GM23338 (cell line): ENCODE data around the gene SND1. TPM values are rescaled to one million over a fixed set of nuclear protein-coding genes. Genes with fewer than 3 reads are reported as not detected.

Experiments
- ATAC-seq: fragments of 200-7000 bp; cut with Tn5 transposase; 3 replicates; pipeline ENCODE4 v1.9.1; 2020
- DNase-seq: peaks from one replicate; pipeline ENCODE4 v3.0.0-alpha.2; 2015; ENCODE audit warnings: low spot score
- H2AFZ ChIP-seq: fragments of 200-600 bp; sonication (generic); 2 replicates; pipeline ENCODE4 v1.8.0; 2016; ENCODE audit warnings: antibody characterized with exemption, mild to moderate bottlenecking, moderate library complexity
- H3F3A ChIP-seq: fragments of 200-600 bp; sonication (generic); replicated peaks from 2 replicates; pipeline ENCODE4 v1.8.0; 2017; ENCODE audit warnings: antibody characterized with exemption, mixed run types, low read depth
- H3K27ac ChIP-seq: fragments of 200-600 bp; sonication (generic); 2 replicates; pipeline ENCODE4 v1.6.1; 2016; ENCODE audit warnings: low read depth
- H3K27me3 ChIP-seq: fragments of 200-600 bp; sonication (generic); 2 replicates; pipeline ENCODE4 v1.8.0; 2016; ENCODE audit warnings: mild to moderate bottlenecking, mixed run types, moderate library complexity; ENCODE audit not compliant: insufficient read depth
- H3K36me3 ChIP-seq: fragments of 200-600 bp; sonication (generic); 2 replicates; pipeline ENCODE4 v1.8.0; 2016; ENCODE audit warnings: mild to moderate bottlenecking; ENCODE audit not compliant: insufficient read depth
- H3K4me1 ChIP-seq: fragments of 200-600 bp; sonication (generic); 2 replicates; pipeline ENCODE4 v1.8.0; 2016; ENCODE audit warnings: mild to moderate bottlenecking, moderate library complexity; ENCODE audit not compliant: insufficient read depth
- H3K4me2 ChIP-seq: fragments of 200-600 bp; sonication (generic); 2 replicates; pipeline ENCODE4 v1.7.1; 2017; ENCODE audit warnings: mixed run types
- H3K4me3 ChIP-seq: fragments of 200-600 bp; sonication (generic); 2 replicates; pipeline ENCODE4 v1.6.1; 2016; ENCODE audit warnings: mixed run types
- H3K79me2 ChIP-seq: fragments of 200-600 bp; sonication (generic); replicated peaks from 2 replicates; pipeline ENCODE4 v1.8.0; 2017; ENCODE audit warnings: mild to moderate bottlenecking; ENCODE audit not compliant: insufficient read depth
- H3K9me2 ChIP-seq: fragments of 200-600 bp; sonication (generic); 2 replicates; pipeline ENCODE4 v1.8.0; 2017; ENCODE audit not compliant: insufficient read depth
- H4K20me1 ChIP-seq: fragments of 200-600 bp; sonication (generic); replicated peaks from 2 replicates; pipeline ENCODE4 v1.8.0; 2017; ENCODE audit warnings: mild to moderate bottlenecking; ENCODE audit not compliant: insufficient read depth
- H3K27ac Mint-ChIP-seq: 2 replicates; pipeline ENCODE4 v1.8.0; 2020; ENCODE audit warnings: inconsistent platforms, mild to moderate bottlenecking, moderate library complexity, mixed read lengths
- H3K27me3 Mint-ChIP-seq: 3 replicates; pipeline ENCODE4 v1.8.0; 2022; ENCODE audit warnings: low read depth, mild to moderate bottlenecking, moderate library complexity, mixed read lengths, inconsistent platforms; ENCODE audit not compliant: insufficient read depth, poor library complexity
- H3K36me3 Mint-ChIP-seq: 3 replicates; pipeline ENCODE4 v1.8.0; 2021; ENCODE audit warnings: low read depth, mild to moderate bottlenecking, inconsistent platforms, moderate library complexity, mixed read lengths
- H3K4me1 Mint-ChIP-seq: 3 replicates; pipeline ENCODE4 v1.8.0; 2020; ENCODE audit warnings: mild to moderate bottlenecking, inconsistent platforms, mixed read lengths
- H3K4me3 Mint-ChIP-seq: 3 replicates; pipeline ENCODE4 v1.8.0; 2021; ENCODE audit warnings: moderate library complexity, mild to moderate bottlenecking, inconsistent platforms, mixed read lengths
- H3K9me3 Mint-ChIP-seq: 3 replicates; pipeline ENCODE4 v1.8.0; 2020; ENCODE audit warnings: moderate library complexity, mild to moderate bottlenecking, inconsistent platforms, mixed read lengths
- CREB1 ChIP-seq: fragments of 250-450 bp; sonication (Bioruptor Pico); IDR thresholded peaks from 2 replicates; pipeline ENCODE4 v1.5.0; 2020; ENCODE audit warnings: low read depth, mild to moderate bottlenecking, moderate library complexity
- EZH2 ChIP-seq: fragments of 200-600 bp; sonication (generic); IDR thresholded peaks from one replicate; pipeline ENCODE4 v1.8.0; 2017; ENCODE audit warnings: antibody characterized with exemption, mild to moderate bottlenecking, low read depth; ENCODE audit not compliant: unreplicated experiment
- EZH2phosphoT487 ChIP-seq: fragments of 200-600 bp; sonication (generic); IDR thresholded peaks from one replicate; pipeline ENCODE4 v1.8.1; 2018; ENCODE audit warnings: antibody characterized with exemption; ENCODE audit not compliant: unreplicated experiment
- JUNB ChIP-seq: IDR thresholded peaks from one replicate; pipeline ENCODE4 v1.6.1; 2016; ENCODE audit warnings: antibody characterized with exemption; ENCODE audit not compliant: unreplicated experiment
- NANOG ChIP-seq: IDR thresholded peaks from 2 replicates; pipeline ENCODE4 v1.6.1; 2016; ENCODE audit warnings: antibody characterized with exemption, borderline replicate concordance
- ZNF114 ChIP-seq: fragments of 250-450 bp; sonication (Bioruptor Pico); IDR thresholded peaks from 2 replicates; pipeline ENCODE4 v1.5.0; 2020; ENCODE audit warnings: mild to moderate bottlenecking, moderate library complexity
- ZNF331 ChIP-seq: fragments of 250-450 bp; sonication (Bioruptor Pico); IDR thresholded peaks from 2 replicates; pipeline ENCODE4 v1.5.0; 2020; ENCODE audit warnings: low read depth, mild to moderate bottlenecking, moderate library complexity
- polyA plus RNA-seq: library from polyadenylated mRNA; unstranded; fragments of >200 nt; fragmentation: Nextera tagmentation; extraction: Ambion mirVana; gene quantifications from 2 replicates; pipeline ENCODE4 v1.2.1, GENCODE V29; 2016
- total RNA-seq: library from RNA; depleted of rRNA; stranded (reverse); fragments of >200 nt; shearing (Covaris generic); gene quantifications from 2 replicates; pipeline ENCODE4 v1.2.3, GENCODE V29; 2014
- TF ChIP-seq, protein P1 (sequence below): IDR thresholded peaks from one replicate; pipeline ENCODE4 v1.6.1; 2018; ENCODE audit warnings: antibody characterized with exemption; ENCODE audit not compliant: unreplicated experiment
- TF ChIP-seq, protein P2 (sequence below): IDR thresholded peaks from 2 replicates; pipeline ENCODE4 v1.6.1; 2016; ENCODE audit warnings: antibody characterized with exemption
- TF ChIP-seq, protein P3 (sequence below): fragments of 250-450 bp; sonication (Bioruptor Pico); IDR thresholded peaks from 2 replicates; pipeline ENCODE4 v1.5.0; 2020; ENCODE audit warnings: mild to moderate bottlenecking, moderate library complexity
- TF ChIP-seq, protein P4 (sequence below), 2 experiments: fragments of 200-600 bp in 1 of 2; sonication (generic) in 1 of 2; conservative IDR thresholded peaks; 2 replicates each; pipeline versions ENCODE4 v1.5.1 to v1.6.1; 2016 to 2017; ENCODE audit warnings: antibody characterized with exemption in 2 of 2, low read depth in 2 of 2, mild to moderate bottlenecking in 2 of 2, moderate library complexity in 1 of 2

The SND1 gene
- total and polyA plus RNA-seq, 2 experiments from 2014 or later: 107 to 254 TPM

DNA sequence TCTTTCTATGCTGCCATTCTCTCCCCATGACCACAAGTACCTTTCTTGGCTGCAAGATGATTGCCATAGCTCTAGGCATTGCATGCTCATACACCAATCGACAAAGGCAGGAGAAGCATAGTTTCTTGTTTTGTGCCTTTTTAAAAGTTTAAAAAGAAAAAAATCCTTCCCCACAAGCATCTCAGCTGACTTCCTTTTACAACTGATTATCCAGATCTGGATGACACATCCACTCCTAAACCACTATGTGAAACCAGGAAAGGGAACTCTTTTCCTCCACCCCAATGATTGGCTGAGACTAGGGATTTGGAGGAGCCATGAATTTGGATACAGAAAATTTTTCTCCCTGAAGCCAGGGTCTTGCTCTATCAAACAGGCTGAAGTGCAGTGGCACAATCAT is 393.8 kb downstream of the SND1 start:
- Histone ChIP-seq H3K4me3 (no peak overlapping the region), H3F3A (no peaks in the 10 kb centered on the region), H3K4me1 (no peaks in the 10 kb centered on the region), H3K27ac (no peak overlapping the region), H4K20me1 (peaks cover 14% of the 10 kb centered on the region), H3K9me2 (no peaks in the 10 kb centered on the region), H3K36me3 (no peaks in the 10 kb centered on the region), H3K4me2 (no peak overlapping the region), H3K27me3 (no peaks in the 10 kb centered on the region), H3K79me2 (no peaks in the 10 kb centered on the region), H2AFZ (no peak overlapping the region)
- Mint-ChIP-seq H3K27ac (no peak overlapping the region), H3K4me3 (no peak overlapping the region), H3K4me1 (peaks cover 6% of the 10 kb centered on the region), H3K27me3 (peaks cover 1% of the 10 kb centered on the region), H3K9me3 (no peaks in the 10 kb centered on the region), H3K36me3 (no peaks in the 10 kb centered on the region)
- DNase-seq (no peak), ATAC-seq (no peak)
- TF ChIP-seq ZNF114 (CRISPR knock-in tag): no peak
- TF ChIP-seq, protein P1, sequence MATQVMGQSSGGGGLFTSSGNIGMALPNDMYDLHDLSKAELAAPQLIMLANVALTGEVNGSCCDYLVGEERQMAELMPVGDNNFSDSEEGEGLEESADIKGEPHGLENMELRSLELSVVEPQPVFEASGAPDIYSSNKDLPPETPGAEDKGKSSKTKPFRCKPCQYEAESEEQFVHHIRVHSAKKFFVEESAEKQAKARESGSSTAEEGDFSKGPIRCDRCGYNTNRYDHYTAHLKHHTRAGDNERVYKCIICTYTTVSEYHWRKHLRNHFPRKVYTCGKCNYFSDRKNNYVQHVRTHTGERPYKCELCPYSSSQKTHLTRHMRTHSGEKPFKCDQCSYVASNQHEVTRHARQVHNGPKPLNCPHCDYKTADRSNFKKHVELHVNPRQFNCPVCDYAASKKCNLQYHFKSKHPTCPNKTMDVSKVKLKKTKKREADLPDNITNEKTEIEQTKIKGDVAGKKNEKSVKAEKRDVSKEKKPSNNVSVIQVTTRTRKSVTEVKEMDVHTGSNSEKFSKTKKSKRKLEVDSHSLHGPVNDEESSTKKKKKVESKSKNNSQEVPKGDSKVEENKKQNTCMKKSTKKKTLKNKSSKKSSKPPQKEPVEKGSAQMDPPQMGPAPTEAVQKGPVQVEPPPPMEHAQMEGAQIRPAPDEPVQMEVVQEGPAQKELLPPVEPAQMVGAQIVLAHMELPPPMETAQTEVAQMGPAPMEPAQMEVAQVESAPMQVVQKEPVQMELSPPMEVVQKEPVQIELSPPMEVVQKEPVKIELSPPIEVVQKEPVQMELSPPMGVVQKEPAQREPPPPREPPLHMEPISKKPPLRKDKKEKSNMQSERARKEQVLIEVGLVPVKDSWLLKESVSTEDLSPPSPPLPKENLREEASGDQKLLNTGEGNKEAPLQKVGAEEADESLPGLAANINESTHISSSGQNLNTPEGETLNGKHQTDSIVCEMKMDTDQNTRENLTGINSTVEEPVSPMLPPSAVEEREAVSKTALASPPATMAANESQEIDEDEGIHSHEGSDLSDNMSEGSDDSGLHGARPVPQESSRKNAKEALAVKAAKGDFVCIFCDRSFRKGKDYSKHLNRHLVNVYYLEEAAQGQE: no peak
- no peak for TF ChIP-seq ZNF331 (CRISPR knock-in tag)
- no peak for TF ChIP-seq JUNB
- no peak for TF ChIP-seq CREB1
- TF ChIP-seq, protein P2, sequence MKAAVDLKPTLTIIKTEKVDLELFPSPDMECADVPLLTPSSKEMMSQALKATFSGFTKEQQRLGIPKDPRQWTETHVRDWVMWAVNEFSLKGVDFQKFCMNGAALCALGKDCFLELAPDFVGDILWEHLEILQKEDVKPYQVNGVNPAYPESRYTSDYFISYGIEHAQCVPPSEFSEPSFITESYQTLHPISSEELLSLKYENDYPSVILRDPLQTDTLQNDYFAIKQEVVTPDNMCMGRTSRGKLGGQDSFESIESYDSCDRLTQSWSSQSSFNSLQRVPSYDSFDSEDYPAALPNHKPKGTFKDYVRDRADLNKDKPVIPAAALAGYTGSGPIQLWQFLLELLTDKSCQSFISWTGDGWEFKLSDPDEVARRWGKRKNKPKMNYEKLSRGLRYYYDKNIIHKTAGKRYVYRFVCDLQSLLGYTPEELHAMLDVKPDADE: no peak
- TF ChIP-seq, protein P3, sequence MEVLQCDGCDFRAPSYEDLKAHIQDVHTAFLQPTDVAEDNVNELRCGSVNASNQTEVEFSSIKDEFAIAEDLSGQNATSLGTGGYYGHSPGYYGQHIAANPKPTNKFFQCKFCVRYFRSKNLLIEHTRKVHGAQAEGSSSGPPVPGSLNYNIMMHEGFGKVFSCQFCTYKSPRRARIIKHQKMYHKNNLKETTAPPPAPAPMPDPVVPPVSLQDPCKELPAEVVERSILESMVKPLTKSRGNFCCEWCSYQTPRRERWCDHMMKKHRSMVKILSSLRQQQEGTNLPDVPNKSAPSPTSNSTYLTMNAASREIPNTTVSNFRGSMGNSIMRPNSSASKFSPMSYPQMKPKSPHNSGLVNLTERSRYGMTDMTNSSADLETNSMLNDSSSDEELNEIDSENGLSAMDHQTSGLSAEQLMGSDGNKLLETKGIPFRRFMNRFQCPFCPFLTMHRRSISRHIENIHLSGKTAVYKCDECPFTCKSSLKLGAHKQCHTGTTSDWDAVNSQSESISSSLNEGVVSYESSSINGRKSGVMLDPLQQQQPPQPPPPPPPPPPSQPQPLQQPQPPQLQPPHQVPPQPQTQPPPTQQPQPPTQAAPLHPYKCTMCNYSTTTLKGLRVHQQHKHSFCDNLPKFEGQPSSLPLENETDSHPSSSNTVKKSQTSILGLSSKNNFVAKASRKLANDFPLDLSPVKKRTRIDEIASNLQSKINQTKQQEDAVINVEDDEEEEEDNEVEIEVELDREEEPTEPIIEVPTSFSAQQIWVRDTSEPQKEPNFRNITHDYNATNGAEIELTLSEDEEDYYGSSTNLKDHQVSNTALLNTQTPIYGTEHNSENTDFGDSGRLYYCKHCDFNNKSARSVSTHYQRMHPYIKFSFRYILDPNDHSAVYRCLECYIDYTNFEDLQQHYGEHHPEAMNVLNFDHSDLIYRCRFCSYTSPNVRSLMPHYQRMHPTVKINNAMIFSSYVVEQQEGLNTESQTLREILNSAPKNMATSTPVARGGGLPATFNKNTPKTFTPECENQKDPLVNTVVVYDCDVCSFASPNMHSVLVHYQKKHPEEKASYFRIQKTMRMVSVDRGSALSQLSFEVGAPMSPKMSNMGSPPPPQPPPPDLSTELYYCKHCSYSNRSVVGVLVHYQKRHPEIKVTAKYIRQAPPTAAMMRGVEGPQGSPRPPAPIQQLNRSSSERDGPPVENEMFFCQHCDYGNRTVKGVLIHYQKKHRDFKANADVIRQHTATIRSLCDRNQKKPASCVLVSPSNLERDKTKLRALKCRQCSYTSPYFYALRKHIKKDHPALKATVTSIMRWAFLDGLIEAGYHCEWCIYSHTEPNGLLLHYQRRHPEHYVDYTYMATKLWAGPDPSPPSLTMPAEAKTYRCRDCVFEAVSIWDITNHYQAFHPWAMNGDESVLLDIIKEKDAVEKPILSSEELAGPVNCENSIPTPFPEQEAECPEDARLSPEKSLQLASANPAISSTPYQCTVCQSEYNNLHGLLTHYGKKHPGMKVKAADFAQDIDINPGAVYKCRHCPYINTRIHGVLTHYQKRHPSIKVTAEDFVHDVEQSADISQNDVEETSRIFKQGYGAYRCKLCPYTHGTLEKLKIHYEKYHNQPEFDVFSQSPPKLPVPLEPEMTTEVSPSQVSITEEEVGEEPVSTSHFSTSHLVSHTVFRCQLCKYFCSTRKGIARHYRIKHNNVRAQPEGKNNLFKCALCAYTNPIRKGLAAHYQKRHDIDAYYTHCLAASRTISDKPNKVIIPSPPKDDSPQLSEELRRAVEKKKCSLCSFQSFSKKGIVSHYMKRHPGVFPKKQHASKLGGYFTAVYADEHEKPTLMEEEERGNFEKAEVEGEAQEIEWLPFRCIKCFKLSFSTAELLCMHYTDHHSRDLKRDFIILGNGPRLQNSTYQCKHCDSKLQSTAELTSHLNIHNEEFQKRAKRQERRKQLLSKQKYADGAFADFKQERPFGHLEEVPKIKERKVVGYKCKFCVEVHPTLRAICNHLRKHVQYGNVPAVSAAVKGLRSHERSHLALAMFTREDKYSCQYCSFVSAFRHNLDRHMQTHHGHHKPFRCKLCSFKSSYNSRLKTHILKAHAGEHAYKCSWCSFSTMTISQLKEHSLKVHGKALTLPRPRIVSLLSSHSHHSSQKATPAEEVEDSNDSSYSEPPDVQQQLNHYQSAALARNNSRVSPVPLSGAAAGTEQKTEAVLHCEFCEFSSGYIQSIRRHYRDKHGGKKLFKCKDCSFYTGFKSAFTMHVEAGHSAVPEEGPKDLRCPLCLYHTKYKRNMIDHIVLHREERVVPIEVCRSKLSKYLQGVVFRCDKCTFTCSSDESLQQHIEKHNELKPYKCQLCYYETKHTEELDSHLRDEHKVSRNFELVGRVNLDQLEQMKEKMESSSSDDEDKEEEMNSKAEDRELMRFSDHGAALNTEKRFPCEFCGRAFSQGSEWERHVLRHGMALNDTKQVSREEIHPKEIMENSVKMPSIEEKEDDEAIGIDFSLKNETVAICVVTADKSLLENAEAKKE (CRISPR knock-in tag): no peak
- no peak for TF ChIP-seq EZH2
- TF ChIP-seq NANOG: no peak
- no peak for TF ChIP-seq EZH2phosphoT487
- TF ChIP-seq, protein P4, sequence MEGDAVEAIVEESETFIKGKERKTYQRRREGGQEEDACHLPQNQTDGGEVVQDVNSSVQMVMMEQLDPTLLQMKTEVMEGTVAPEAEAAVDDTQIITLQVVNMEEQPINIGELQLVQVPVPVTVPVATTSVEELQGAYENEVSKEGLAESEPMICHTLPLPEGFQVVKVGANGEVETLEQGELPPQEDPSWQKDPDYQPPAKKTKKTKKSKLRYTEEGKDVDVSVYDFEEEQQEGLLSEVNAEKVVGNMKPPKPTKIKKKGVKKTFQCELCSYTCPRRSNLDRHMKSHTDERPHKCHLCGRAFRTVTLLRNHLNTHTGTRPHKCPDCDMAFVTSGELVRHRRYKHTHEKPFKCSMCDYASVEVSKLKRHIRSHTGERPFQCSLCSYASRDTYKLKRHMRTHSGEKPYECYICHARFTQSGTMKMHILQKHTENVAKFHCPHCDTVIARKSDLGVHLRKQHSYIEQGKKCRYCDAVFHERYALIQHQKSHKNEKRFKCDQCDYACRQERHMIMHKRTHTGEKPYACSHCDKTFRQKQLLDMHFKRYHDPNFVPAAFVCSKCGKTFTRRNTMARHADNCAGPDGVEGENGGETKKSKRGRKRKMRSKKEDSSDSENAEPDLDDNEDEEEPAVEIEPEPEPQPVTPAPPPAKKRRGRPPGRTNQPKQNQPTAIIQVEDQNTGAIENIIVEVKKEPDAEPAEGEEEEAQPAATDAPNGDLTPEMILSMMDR (conservative IDR thresholded peaks at IDR 0.05; ENCODE audit: low read depth in 2 of 2): no peak
